Measurements from ENCODE around the gene CD63. TPM values are rescaled to one million over a fixed set of nuclear protein-coding genes. Genes with fewer than 3 reads are reported as not detected.

Gene CD63
- total RNA-seq, 2 experiments from 2014 or later = 150 to 165 TPM

DNA sequence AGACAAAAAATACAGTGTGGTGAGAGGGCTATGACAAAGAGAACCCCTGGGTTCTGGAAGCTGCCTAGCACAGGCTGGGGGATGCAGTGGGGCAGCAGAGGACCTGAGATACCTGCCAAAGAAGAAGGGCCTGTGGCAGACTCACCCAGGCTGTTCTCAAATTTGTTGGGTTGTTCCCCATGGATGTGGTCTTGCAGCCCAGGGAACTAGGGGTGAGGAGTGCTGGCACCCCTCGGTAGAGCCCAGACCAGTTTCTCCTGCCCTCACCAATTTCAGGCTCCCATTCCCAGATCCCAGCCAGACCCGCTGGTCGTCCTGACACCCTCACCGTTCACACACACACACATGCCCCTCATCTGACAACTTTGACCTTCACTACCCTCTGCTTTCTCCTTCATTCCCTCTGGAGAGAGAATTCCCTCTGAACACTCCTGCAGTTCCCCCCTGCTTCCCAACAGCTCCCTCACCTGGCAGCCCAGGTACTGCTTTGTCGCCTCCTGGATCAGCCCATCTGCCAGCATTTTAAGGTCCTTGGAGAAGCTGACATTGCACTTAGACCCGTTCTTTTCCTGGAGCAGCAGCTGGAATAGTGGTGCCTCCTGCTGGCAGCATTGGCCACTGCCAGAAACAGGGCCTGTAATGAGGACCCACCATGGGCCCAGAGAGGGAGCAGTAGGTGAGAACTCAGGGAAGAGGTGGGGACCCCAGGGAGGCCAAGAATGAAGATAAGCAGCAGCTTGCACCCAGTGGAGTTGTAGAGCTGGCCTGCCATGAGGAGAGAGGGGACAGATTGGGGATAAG, 8.2 kb upstream of the CD63 start:
- peaks cover 30% of the 10 kb centered on the region for H3K4me1 Mint-ChIP-seq
- H3K27me3 Mint-ChIP-seq = no peaks in the 10 kb centered on the region
- DNase-seq = peak; percentile 76
- H3K4me3 Mint-ChIP-seq = peak overlapping the region; percentile 89
- no peaks in the 10 kb centered on the region for H3K36me3 Mint-ChIP-seq
- peak; percentile 45 for ATAC-seq (ENCODE audit: low read depth)
- peak overlapping the region; percentile 92 for H3K27ac Mint-ChIP-seq
- no peaks in the 10 kb centered on the region for H3K9me3 Mint-ChIP-seq
- POLR2A ChIA-PET = interaction anchor here (0.5 to 2.8 kb wide), 8 partner anchors 8 to 388 kb away, joined by 3 to 36 read pairs (median 8); partner anchors contain the start of genes BLOC1S1, CD63 and PYM1

DNA sequence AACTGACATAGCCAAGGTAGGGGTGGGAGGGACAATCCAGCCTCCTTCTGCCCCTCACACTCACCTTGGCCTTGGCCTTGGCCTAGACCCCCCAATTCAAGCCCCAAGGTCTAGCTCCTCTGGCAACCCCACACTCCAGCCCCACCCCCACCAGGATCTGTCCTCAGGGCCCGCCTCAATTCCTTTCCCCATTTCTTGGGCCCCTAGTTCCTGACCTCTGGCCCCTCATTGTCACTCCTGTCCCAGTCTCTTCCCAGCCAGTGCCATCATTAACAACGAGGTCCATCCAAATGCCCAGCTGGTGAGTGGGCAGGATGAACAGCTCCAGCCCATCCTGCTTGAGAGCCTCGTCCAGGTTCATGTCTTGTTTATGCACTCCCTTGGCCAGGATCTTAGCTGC, 7.3 kb upstream of the CD63 start:
- DNase-seq = no peak
- Mint-ChIP-seq H3K9me3 (no peaks in the 10 kb centered on the region), H3K27ac (no peak overlapping the region), H3K4me3 (no peak overlapping the region), H3K36me3 (no peaks in the 10 kb centered on the region), H3K27me3 (no peaks in the 10 kb centered on the region), H3K4me1 (peaks cover 29% of the 10 kb centered on the region)
- no peak for ATAC-seq (ENCODE audit: low read depth)
- POLR2A ChIA-PET = interaction anchor here (0.7 to 1.3 kb wide), 2 partner anchors 82 to 194 kb away, joined by 3 read pairs; partner anchors contain the start of gene ORMDL2

DNA sequence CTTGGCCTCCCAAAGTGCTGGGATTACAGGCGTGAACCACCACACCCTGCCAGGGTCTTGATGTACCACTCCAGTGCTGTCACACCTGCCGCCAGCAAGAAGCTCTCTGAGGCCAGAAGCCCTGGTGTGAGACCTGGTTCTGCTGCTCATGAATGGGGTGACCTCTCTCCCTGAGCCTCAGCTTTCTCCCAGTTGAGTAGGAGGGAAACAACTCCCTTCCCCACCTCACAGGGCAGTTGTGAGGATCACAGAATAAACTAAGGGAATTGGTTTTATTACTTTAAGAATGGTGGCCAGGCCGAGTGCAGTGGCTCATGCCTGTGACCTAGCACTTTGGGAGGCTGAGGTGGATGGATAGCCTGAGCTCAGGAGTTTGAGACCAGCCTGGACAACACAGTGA, 5.8 kb upstream of the CD63 start:
- H3K27me3 Mint-ChIP-seq = no peaks in the 10 kb centered on the region
- H3K27ac Mint-ChIP-seq = no peak overlapping the region
- DNase-seq = no peak
- ATAC-seq (ENCODE audit: low read depth) = no peak
- no peak overlapping the region for H3K4me3 Mint-ChIP-seq
- no peaks in the 10 kb centered on the region for H3K36me3 Mint-ChIP-seq
- POLR2A ChIA-PET = interaction anchor here (0.7 to 1.0 kb wide), 2 partner anchors 10 to 11 kb away, joined by 6 read pairs; no protein-coding TSS in a partner anchor
- peaks cover 42% of the 10 kb centered on the region for H3K4me1 Mint-ChIP-seq
- H3K9me3 Mint-ChIP-seq = no peaks in the 10 kb centered on the region

DNA sequence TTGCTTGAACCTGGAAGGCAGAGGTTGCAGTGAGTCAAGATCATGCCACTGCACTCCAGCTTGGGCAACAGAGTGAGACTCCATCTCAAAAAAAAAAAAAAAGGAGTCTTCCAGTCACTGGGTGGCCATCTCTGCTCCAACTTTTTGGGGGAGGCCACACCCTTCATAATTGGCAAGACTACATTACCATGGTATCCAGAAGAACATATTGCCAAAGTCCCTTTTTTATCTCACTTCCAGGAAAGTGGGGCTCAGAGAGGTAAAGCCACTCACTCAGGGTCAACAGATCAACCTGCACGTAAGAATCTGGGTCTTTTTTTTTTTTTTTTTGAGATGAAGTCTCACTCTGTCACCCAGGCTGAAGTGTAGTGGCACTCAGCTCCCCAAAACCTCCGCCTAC, 5.0 kb upstream of the CD63 start:
- no peak for ATAC-seq (ENCODE audit: low read depth)
- H3K36me3 Mint-ChIP-seq = no peaks in the 10 kb centered on the region
- H3K27ac Mint-ChIP-seq = no peak overlapping the region
- no peak for DNase-seq
- no peaks in the 10 kb centered on the region for H3K9me3 Mint-ChIP-seq
- H3K27me3 Mint-ChIP-seq = no peaks in the 10 kb centered on the region
- no peak overlapping the region for H3K4me3 Mint-ChIP-seq
- peaks cover 43% of the 10 kb centered on the region for H3K4me1 Mint-ChIP-seq
- POLR2A ChIA-PET = interaction anchor here (0.7 to 1.0 kb wide), 2 partner anchors 9 to 10 kb away, joined by 6 read pairs; no protein-coding TSS in a partner anchor

DNA sequence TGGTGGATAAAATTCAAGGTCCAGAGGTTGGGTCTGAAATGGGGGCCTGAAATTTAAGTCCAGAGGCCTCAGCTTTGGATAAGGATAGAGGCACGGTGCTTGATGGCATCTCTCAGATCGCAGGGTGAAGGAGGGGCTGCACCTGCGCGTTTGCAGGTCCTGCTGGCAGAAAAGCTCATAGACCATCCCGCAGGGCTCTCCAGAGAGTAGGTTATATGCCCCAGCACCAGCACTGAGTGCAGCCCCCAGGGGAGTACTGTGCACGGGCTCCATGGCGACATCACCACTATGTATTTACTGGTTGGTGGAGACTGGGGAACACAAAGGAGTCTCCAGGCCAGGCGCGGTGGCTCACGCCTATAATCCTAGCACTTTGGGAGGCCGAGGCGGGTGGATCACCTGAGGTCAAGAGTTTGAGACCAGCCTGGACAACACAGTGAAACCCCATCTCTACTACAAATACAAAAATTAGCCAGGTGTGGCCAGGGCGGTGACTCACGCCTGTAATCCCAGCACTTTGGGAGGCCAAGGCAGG, 4.3 kb upstream of the CD63 start:
- ATAC-seq (ENCODE audit: low read depth) (no peak), DNase-seq (no peak)
- no peaks in the 10 kb centered on the region for H3K9me3 Mint-ChIP-seq
- H3K4me3 Mint-ChIP-seq = no peak overlapping the region
- POLR2A ChIA-PET = interaction anchor here (0.7 kb wide), 1 partner anchor 17 kb away, joined by 3 read pairs; the partner anchor contains the start of gene BLOC1S1
- H3K27ac Mint-ChIP-seq = no peak overlapping the region
- no peaks in the 10 kb centered on the region for H3K27me3 Mint-ChIP-seq
- no peaks in the 10 kb centered on the region for H3K36me3 Mint-ChIP-seq
- peaks cover 38% of the 10 kb centered on the region for H3K4me1 Mint-ChIP-seq

DNA sequence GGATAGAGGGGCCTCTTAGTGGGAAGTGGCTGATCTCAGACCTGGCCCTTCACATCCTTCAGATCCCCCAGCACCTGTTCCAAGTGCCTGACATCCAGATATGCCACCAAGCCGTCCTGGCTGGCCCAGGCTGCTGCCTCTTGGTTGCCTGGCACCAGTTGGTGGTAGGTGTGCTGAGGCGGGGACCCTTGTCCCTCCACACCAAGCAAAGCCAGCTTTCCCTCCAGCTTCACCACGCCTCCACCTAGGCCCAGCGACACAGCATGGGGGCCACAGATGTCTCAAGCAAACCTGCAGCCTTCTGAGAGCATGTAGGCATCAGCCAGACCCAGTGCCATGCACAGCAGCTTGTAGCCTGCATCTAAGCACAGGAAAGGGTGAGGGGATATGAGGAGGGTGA, 3.5 kb upstream of the CD63 start:
- H3K4me3 Mint-ChIP-seq = no peak overlapping the region
- peak overlapping the region; percentile 33 for H3K27ac Mint-ChIP-seq
- no peaks in the 10 kb centered on the region for H3K36me3 Mint-ChIP-seq
- ATAC-seq (ENCODE audit: low read depth) = no peak
- POLR2A ChIA-PET = interaction anchor here (0.6 to 1.0 kb wide), 3 partner anchors 29 to 395 kb away, joined by 3 to 4 read pairs (median 3); no protein-coding TSS in a partner anchor
- peaks cover 35% of the 10 kb centered on the region for H3K4me1 Mint-ChIP-seq
- H3K27me3 Mint-ChIP-seq = no peaks in the 10 kb centered on the region
- no peak for DNase-seq
- H3K9me3 Mint-ChIP-seq = no peaks in the 10 kb centered on the region

DNA sequence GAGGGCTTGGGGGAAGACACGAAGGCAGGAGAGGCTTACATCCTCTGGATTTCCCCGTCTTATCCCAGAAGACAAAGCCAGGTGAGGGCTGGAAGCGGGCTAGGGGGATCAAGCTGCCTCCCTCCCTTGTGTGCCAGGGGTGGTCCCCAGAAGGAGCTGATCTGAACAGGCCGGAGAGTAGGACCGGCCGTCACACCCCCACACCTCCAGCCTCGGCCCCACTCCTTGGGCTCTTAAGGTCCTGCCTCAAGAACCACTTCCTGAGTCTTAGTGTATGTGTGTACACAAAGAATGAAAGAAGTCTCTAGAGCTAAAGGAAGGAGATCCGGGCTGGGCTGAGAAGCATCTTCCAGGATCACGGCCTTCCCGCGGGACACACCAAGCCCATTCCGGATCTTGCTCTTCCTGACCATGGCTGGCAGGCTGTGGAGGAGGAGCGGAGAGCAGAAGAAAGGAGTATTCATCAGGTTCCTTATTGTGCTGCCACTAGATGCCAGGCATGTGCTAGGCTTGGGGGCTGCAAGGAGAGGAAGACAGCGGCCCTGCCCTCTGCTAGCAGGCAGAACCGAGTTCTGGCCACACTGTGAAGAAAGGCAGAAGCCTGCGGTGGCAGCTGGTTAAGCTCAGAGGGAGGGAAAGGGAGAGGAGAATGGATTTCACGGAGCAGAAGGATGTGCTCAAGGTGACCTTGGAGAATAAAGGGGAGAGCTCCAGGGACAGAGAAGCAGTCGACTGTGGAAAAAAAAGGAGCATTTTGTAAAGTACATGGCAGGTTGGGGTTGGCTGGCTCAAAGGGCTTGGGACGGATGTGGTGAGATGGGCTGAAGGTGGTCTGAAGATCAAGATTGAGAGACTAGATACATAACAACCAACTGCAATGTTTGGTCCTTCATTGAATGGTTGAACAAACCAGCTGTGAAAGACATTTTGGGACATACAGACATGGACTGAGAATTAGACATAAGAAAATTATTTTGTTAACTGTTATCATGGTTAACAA, 1.3 kb upstream of the CD63 start:
- DNase-seq (peak; percentile 71), ATAC-seq (ENCODE audit: low read depth) (peak; percentile 61)
- Mint-ChIP-seq H3K4me3 (peak overlapping the region; percentile 85), H3K27ac (peak overlapping the region; percentile 86), H3K4me1 (peaks cover 41% of the 10 kb centered on the region), H3K9me3 (no peaks in the 10 kb centered on the region), H3K36me3 (peaks cover 8% of the 10 kb centered on the region), H3K27me3 (no peaks in the 10 kb centered on the region)
- POLR2A ChIA-PET = interaction anchor here (0.5 to 2.9 kb wide), 20 partner anchors 8 to 995 kb away, joined by 3 to 36 read pairs (median 5); partner anchors contain the start of genes BLOC1S1, DNAJC14, NACA and ORMDL2

DNA sequence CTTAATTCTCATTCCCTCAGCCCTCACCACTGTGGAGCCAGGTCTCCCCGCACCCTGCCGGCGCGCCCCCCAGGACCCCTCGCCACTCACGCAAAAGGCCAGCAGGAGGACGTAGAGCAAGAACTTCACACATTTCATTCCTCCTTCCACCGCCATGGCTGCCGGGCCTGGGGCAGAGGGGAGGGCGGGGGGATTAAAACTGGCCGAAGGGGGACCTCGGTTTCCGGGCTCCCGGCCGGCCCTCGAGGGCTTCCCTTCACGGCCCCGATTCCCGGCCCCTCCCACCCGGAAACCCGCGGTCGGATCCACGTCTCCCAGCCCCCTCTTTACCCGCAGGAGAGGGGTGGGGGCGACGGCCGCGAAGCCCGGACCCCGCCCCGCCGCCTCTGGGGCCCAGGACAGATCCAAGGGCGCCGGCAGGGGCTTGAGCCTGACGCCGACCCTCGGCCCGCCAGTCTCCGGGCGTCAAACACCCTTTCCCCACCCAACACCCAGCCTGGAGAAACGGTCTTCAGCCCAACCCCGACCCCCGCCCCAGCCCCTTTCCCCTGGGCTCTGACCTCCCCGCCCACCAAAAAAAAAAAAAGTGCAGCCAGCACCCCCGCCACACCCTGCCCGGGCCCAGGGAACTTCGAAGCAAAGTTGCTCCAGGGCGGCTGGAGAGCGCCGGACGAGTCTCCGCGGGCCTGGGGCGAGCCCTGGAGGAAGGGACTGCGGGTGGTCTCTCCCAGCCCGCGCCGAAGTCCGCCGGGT, 447 bp downstream of the CD63 start:
- H3K27ac Mint-ChIP-seq = peak overlapping the region; percentile 69
- no peaks in the 10 kb centered on the region for H3K27me3 Mint-ChIP-seq
- peak overlapping the region; percentile 76 for H3K4me3 Mint-ChIP-seq
- DNase-seq (no peak), ATAC-seq (ENCODE audit: low read depth) (no peak)
- peaks cover 47% of the 10 kb centered on the region for H3K4me1 Mint-ChIP-seq
- POLR2A ChIA-PET = interaction anchor here (0.8 to 2.9 kb wide), 8 partner anchors 9 to 632 kb away, joined by 3 to 36 read pairs (median 10); partner anchors contain the start of genes BLOC1S1, ORMDL2, RAB5B and RDH5
- H3K36me3 Mint-ChIP-seq = peaks cover 14% of the 10 kb centered on the region
- no peaks in the 10 kb centered on the region for H3K9me3 Mint-ChIP-seq

DNA sequence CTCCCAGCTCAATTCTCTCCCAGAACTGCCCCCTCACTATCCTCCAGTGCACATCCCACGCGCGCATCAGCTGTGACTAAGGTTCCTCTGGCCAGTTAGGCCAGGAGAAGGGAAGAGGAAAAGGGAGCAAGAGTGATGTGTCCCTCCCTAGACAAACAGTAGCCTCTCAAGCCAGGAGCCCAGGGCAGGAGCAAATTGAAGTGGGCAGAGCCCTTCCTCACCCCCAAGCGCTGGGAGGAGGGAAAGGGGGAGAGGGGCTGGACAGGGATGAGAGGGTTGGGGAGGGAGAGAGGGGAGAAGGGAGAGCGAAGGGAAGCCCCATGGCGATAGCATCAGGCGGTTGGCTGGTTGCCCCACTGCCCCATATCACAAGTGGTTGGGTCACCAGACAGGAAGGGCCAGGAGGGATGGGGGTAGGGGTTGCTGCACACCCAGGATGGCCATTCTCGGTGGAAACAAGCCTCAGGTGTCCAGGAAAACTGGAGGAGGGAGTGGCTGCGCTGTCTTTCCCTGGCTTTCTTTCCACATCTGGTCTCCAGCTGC, 1.1 kb downstream of the CD63 start:
- no peak for DNase-seq
- peaks cover 47% of the 10 kb centered on the region for H3K4me1 Mint-ChIP-seq
- no peaks in the 10 kb centered on the region for H3K27me3 Mint-ChIP-seq
- no peak for ATAC-seq (ENCODE audit: low read depth)
- H3K36me3 Mint-ChIP-seq = peaks cover 14% of the 10 kb centered on the region
- H3K4me3 Mint-ChIP-seq = peak overlapping the region; percentile 76
- no peaks in the 10 kb centered on the region for H3K9me3 Mint-ChIP-seq
- peak overlapping the region; percentile 69 for H3K27ac Mint-ChIP-seq
- POLR2A ChIA-PET = no interaction called here

DNA sequence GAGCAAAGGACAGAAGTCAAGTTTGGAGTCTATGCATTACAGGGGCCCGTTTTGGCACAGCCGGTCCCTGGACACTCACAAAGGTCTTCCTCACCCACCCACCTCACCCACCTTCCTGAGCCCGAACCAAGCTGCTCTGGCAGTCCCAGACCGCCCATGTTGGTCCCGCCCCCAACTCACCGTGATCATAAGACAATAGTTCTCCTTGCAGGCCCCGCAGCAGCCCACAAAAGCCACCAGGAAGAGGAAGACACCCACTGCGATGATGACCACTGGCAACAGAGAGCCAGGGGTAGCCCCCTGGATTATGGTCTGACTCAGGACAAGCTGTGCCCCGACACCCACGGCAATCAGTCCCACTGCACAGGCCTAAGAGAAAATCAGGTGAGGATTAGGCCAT, 1.8 kb downstream of the CD63 start:
- Mint-ChIP-seq H3K36me3 (peaks cover 14% of the 10 kb centered on the region), H3K9me3 (no peaks in the 10 kb centered on the region), H3K4me1 (peaks cover 43% of the 10 kb centered on the region), H3K27ac (peak overlapping the region; percentile 69), H3K4me3 (peak overlapping the region; percentile 76), H3K27me3 (no peaks in the 10 kb centered on the region)
- ATAC-seq (ENCODE audit: low read depth) = no peak
- POLR2A ChIA-PET = no interaction called here
- DNase-seq = no peak

DNA sequence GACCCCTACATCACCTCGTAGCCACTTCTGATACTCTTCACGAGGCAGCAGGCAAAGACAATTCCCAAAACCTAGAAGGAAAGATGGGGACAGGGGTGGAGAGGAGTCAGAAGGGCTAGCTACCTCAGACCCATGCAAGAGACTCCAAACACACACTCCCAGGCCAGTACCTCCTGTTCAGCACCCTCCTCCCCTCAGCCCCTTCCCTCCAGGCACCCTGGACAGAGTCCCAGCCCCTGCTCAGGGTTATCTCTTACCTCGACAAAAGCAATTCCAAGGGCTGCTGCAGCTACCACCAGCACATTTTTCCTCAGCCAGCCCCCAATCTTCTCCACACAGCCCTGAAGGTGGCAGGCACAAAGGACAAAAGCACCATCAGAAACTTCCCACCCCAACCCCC, 3.3 kb downstream of the CD63 start:
- Mint-ChIP-seq H3K4me3 (no peak overlapping the region), H3K27ac (no peak overlapping the region), H3K27me3 (no peaks in the 10 kb centered on the region), H3K36me3 (peaks cover 14% of the 10 kb centered on the region), H3K9me3 (no peaks in the 10 kb centered on the region), H3K4me1 (peaks cover 39% of the 10 kb centered on the region)
- ATAC-seq (ENCODE audit: low read depth) (no peak), DNase-seq (no peak)
- POLR2A ChIA-PET = interaction anchor here (0.9 to 2.6 kb wide), 3 partner anchors 10 to 296 kb away, joined by 3 to 22 read pairs (median 7); partner anchors contain the start of gene BLOC1S1

DNA sequence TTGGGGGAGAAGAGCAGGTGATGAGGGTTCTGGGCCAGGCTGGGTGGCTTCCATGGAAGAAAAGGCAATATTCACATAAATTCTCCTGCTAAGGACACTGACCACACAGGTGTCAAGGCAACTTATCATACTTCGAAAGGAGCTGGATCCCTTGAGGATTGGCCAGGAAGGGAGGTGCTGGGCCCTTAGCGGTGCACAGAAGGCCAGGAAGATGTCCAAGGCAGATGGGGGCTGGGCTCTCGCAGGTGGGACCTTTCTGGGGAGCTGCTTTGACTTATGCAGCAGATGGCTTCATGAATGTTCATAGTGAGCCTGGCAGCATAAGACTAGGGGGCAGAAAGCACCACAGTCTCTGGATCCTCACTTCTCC, 3.9 kb downstream of the CD63 start:
- peak overlapping the region; percentile 44 for H3K27ac Mint-ChIP-seq

More for the DNA sequence above, 3.9 kb downstream of the CD63 start:
- Mint-ChIP-seq H3K4me3 (no peak overlapping the region), H3K4me1 (peaks cover 38% of the 10 kb centered on the region), H3K27me3 (no peaks in the 10 kb centered on the region), H3K36me3 (peaks cover 14% of the 10 kb centered on the region), H3K9me3 (no peaks in the 10 kb centered on the region)
- no peak for DNase-seq
- no peak for ATAC-seq (ENCODE audit: low read depth)
- POLR2A ChIA-PET = interaction anchor here (0.9 to 2.6 kb wide), 4 partner anchors 9 to 297 kb away, joined by 3 to 22 read pairs (median 6); partner anchors contain the start of gene BLOC1S1
